HepG2 (cell line): Measurements from ENCODE around the gene DPY19L1.

Experiments
- AGO2 ChIP-seq: fragments of 200-400 bp; formaldehyde crosslinking; optimal IDR thresholded peaks from 2 replicates; pipeline ENCODE3; 2017; ENCODE audit warnings: mild to moderate bottlenecking, low read depth, low read length, moderate library complexity
- CHCHD3 ChIP-seq: sonication (generic); formaldehyde crosslinking; IDR thresholded peaks from 2 replicates; pipeline ENCODE4 v1.8.0; 2022; ENCODE audit warnings: mild to moderate bottlenecking, missing genetic modification reagents, moderate library complexity
- CHD2 ChIP-seq: IDR thresholded peaks from 2 replicates; pipeline ENCODE4 v1.6.1; 2011; ENCODE audit warnings: low read depth, low read length, improper control_type of control experiment
- DR1 ChIP-seq: sonication (generic); formaldehyde crosslinking; IDR thresholded peaks from 2 replicates; pipeline ENCODE4 v1.8.0; 2021; ENCODE audit warnings: mild to moderate bottlenecking, missing genetic modification reagents, inconsistent platforms
- E2F5 ChIP-seq: sonication (generic); formaldehyde crosslinking; conservative IDR thresholded peaks from 2 replicates; pipeline ENCODE4 v1.4.0; 2020; ENCODE audit warnings: missing genetic modification reagents
- FIP1L1 ChIP-seq: fragments of 200-400 bp; formaldehyde crosslinking; IDR thresholded peaks from 2 replicates; pipeline ENCODE4 v1.6.1; 2018; ENCODE audit warnings: low read depth, mild to moderate bottlenecking, low read length, moderate library complexity, borderline replicate concordance; ENCODE audit not compliant: insufficient read depth
- POLR2A ChIP-seq, 2 experiments: IDR thresholded peaks; 2 replicates each; pipeline ENCODE4 v1.6.1; 2011; ENCODE audit warnings: low read depth in 2 of 2, low read length in 2 of 2, mild to moderate bottlenecking in 1 of 2, moderate library complexity in 1 of 2; ENCODE audit not compliant: insufficient read depth in 1 of 2
- U2AF1 ChIP-seq: fragments of 200-400 bp; formaldehyde crosslinking; optimal IDR thresholded peaks from 2 replicates; pipeline ENCODE3; 2017; ENCODE audit warnings: mild to moderate bottlenecking, low read depth, low read length
- ZNF232 ChIP-seq: sonication (generic); formaldehyde crosslinking; IDR thresholded peaks from 2 replicates; pipeline ENCODE4 v1.4.0; 2020; ENCODE audit warnings: missing genetic modification reagents, borderline replicate concordance
- ZNF362 ChIP-seq: sonication (generic); formaldehyde crosslinking; IDR thresholded peaks from 2 replicates; pipeline ENCODE4 v1.4.0; 2020; ENCODE audit warnings: missing genetic modification reagents, mild to moderate bottlenecking, borderline replicate concordance
- ZNF605 ChIP-seq: sonication (generic); formaldehyde crosslinking; IDR thresholded peaks from 2 replicates; pipeline ENCODE4 v1.8.0; 2022; ENCODE audit warnings: mild to moderate bottlenecking, missing genetic modification reagents
- ZNF704 ChIP-seq: sonication (generic); formaldehyde crosslinking; IDR thresholded peaks from 2 replicates; pipeline ENCODE4 v1.8.1; 2023; ENCODE audit warnings: mild to moderate bottlenecking, inconsistent platforms, moderate library complexity, missing genetic modification reagents, borderline replicate concordance

- TF ChIP-seq ZNF362 (CRISPR knock-in tag): no peak
- no peak for TF ChIP-seq U2AF1
- no peak for TF ChIP-seq POLR2A (IDR thresholded peaks at IDR 0.05; ENCODE audit: insufficient read depth in 1 of 2, low read depth in 2 of 2, low read length in 2 of 2)
- no peak for TF ChIP-seq E2F5
- no peak for TF ChIP-seq DR1 (CRISPR knock-in tag)
- TF ChIP-seq FIP1L1: no peak
- no peak for TF ChIP-seq CHD2
- TF ChIP-seq CHCHD3 (CRISPR knock-in tag): no peak
- no peak for TF ChIP-seq AGO2
- TF ChIP-seq ZNF232 (CRISPR knock-in tag): no peak
- no peak for TF ChIP-seq ZNF704 (CRISPR knock-in tag)
- TF ChIP-seq ZNF605 (CRISPR knock-in tag): no peak
Measured at GRCh38 chr7:34895202-34895601, 142.1 kb downstream of the DPY19L1 start.
